Measurements from ENCODE around the gene RTF2. TPM values are rescaled to one million over a fixed set of nuclear protein-coding genes. Genes with fewer than 3 reads are reported as not detected.

The RTF2 gene
- 117 and 120 TPM in 2 replicates for total RNA-seq

- intact Hi-C loops (cut with micrococcal nuclease), result loop anchor here (1.0 kb wide), 3 partner anchors 8 to 76 kb away; partner anchors contain the start of genes AURKA and CSTF1
Observed at GRCh38 chr20:56468316-56469076, at the start of gene RTF2. TSS of gene RTF2 (plus strand) at chr20:56468627. CDS start at chr20:56468698, 71 bp downstream.

GRCh38 chr20:56420028-56420427 lies 48.4 kb upstream of the RTF2 start:
- intact Hi-C loops (cut with micrococcal nuclease), result no loop called here

GRCh38 chr20:56420940-56421688 lies 47.3 kb upstream of the RTF2 start:
- intact Hi-C loops (cut with micrococcal nuclease), result no loop called here

- intact Hi-C loops (cut with micrococcal nuclease), result no loop called here
Observed at GRCh38 chr20:56422076-56422823, 46.2 kb upstream of the RTF2 start.

GRCh38 chr20:56422824-56423189 lies 45.6 kb upstream of the RTF2 start:
- intact Hi-C loops (cut with micrococcal nuclease), result no loop called here

GRCh38 chr20:56423211-56423610 lies 45.2 kb upstream of the RTF2 start:
- intact Hi-C loops (cut with micrococcal nuclease), result no loop called here

- intact Hi-C loops (cut with micrococcal nuclease), result no loop called here
Observed at GRCh38 chr20:56423886-56424285, 44.5 kb upstream of the RTF2 start.

GRCh38 chr20:56424931-56425330 lies 43.5 kb upstream of the RTF2 start:
- intact Hi-C loops (cut with micrococcal nuclease), result no loop called here

- intact Hi-C loops (cut with micrococcal nuclease), result no loop called here
Observed at GRCh38 chr20:56426026-56426425, 42.4 kb upstream of the RTF2 start.

GRCh38 chr20:56426926-56427325 lies 41.5 kb upstream of the RTF2 start:
- intact Hi-C loops (cut with micrococcal nuclease), result no loop called here

GRCh38 chr20:56427797-56428196 lies 40.6 kb upstream of the RTF2 start:
- intact Hi-C loops (cut with micrococcal nuclease), result no loop called here

- intact Hi-C loops (cut with micrococcal nuclease), result no loop called here
Observed at GRCh38 chr20:56428410-56428809, 40.0 kb upstream of the RTF2 start.

GRCh38 chr20:56428881-56429280 lies 39.5 kb upstream of the RTF2 start:
- intact Hi-C loops (cut with micrococcal nuclease), result no loop called here

GRCh38 chr20:56429502-56429901 lies 38.9 kb upstream of the RTF2 start:
- intact Hi-C loops (cut with micrococcal nuclease), result no loop called here

- intact Hi-C loops (cut with micrococcal nuclease), result no loop called here
Observed at GRCh38 chr20:56429941-56430340, 38.5 kb upstream of the RTF2 start.

- intact Hi-C loops (cut with micrococcal nuclease), result no loop called here
Observed at GRCh38 chr20:56430461-56430860, 38.0 kb upstream of the RTF2 start.

- intact Hi-C loops (cut with micrococcal nuclease), result no loop called here
Observed at GRCh38 chr20:56430957-56431356, 37.5 kb upstream of the RTF2 start.

- intact Hi-C loops (cut with micrococcal nuclease), result no loop called here
Observed at GRCh38 chr20:56431471-56431870, 37.0 kb upstream of the RTF2 start.

GRCh38 chr20:56433221-56433879 lies 35.1 kb upstream of the RTF2 start:
- intact Hi-C loops (cut with micrococcal nuclease), result no loop called here

GRCh38 chr20:56433880-56434255 lies 34.6 kb upstream of the RTF2 start:
- intact Hi-C loops (cut with micrococcal nuclease), result no loop called here

- intact Hi-C loops (cut with micrococcal nuclease), result no loop called here
Observed at GRCh38 chr20:56437196-56437960, 31.0 kb upstream of the RTF2 start.

Data from T-helper 2 cell treated with Interferon-gamma antibody and Interleukin-4, amounts not matched to agents 100 ng/mL and 5 ng/mL, for 36 hours (primary cell).